Common myeloid progenitor, CD34-positive (primary cell): ENCODE results near the gene SERPINA5.

Source experiments
- CTCF ChIA-PET: fragments of 350-600 bp; sonication (Branson Sonifier 250); formaldehyde crosslinking; loops from one replicate; lab custom pipeline; 2021; ENCODE audit warnings: antibody characterized with exemption; lab: Charles Lee
- POLR2A ChIA-PET: fragments of 350-600 bp; sonication (Branson Sonifier 250); formaldehyde crosslinking; loops from one replicate; lab custom pipeline; 2021; ENCODE audit warnings: antibody characterized with exemption; lab: Charles Lee
- DNase-seq, 3 donors: peaks; one replicate each; pipeline versions ENCODE4 v3.0.0 to v3.0.0-alpha.2; 2013
- H3K27ac ChIP-seq, 2 experiments: 1 replicate in 1 of 2; 2 replicates in 1 of 2; pipeline ENCODE4 v1.7.0; 2013; ENCODE audit warnings: inconsistent platforms in 2 of 2, low read length in 2 of 2, mild to moderate bottlenecking in 2 of 2, low read depth in 1 of 2, moderate library complexity in 1 of 2; ENCODE audit not compliant: severe bottlenecking in 2 of 2, insufficient read depth in 1 of 2, poor library complexity in 1 of 2
- H3K27me3 ChIP-seq, 5 experiments: replicated peaks in 2 of 5; 1 replicate in 3 of 5; 2 replicates in 2 of 5; pipeline versions ENCODE4 v1.6.1 to v1.7.0; 2013; ENCODE audit warnings: low read length in 4 of 5, mild to moderate bottlenecking in 2 of 5, moderate library complexity in 2 of 5, inconsistent platforms in 1 of 5; ENCODE audit not compliant: insufficient read depth in 5 of 5, control insufficient read depth in 4 of 5
- H3K36me3 ChIP-seq, 4 experiments: 1 replicate in 2 of 4; 2 replicates in 2 of 4; pipeline versions ENCODE4 v1.6.1 to v1.7.0; 2013; ENCODE audit warnings: low read length in 3 of 4, control low read depth in 1 of 4, mild to moderate bottlenecking in 1 of 4; ENCODE audit not compliant: control insufficient read depth in 4 of 4, insufficient read depth in 4 of 4
- H3K4me1 ChIP-seq, 4 experiments: 1 replicate in 3 of 4; 2 replicates in 1 of 4; pipeline versions ENCODE4 v1.6.1 to v1.7.1; 2013; ENCODE audit warnings: low read length in 3 of 4, mild to moderate bottlenecking in 3 of 4, control low read depth in 1 of 4, inconsistent platforms in 1 of 4, moderate library complexity in 1 of 4; ENCODE audit not compliant: control insufficient read depth in 4 of 4, insufficient read depth in 4 of 4; ENCODE audit errors: control extremely low read depth in 1 of 4
- H3K4me3 ChIP-seq, 7 experiments: 1 replicate in 4 of 7; 2 replicates in 3 of 7; pipeline versions ENCODE4 v1.5.1 to v1.7.0; 2013; ENCODE audit warnings: mild to moderate bottlenecking in 7 of 7, low read length in 6 of 7, moderate library complexity in 6 of 7, inconsistent platforms in 2 of 7, low read depth in 2 of 7, control low read depth in 1 of 7; ENCODE audit not compliant: insufficient read depth in 4 of 7, control insufficient read depth in 1 of 7; ENCODE audit errors: extremely low read depth in 1 of 7
- H3K9me3 ChIP-seq, 5 experiments: 1 replicate in 4 of 5; 2 replicates in 1 of 5; pipeline versions ENCODE4 v1.6.1 to v1.7.1; 2013; ENCODE audit warnings: low read length in 4 of 5, mild to moderate bottlenecking in 2 of 5, inconsistent platforms in 1 of 5, low read depth in 1 of 5, moderate library complexity in 1 of 5; ENCODE audit not compliant: control insufficient read depth in 4 of 5, insufficient read depth in 2 of 5; ENCODE audit errors: control extremely low read depth in 1 of 5
- WGBS: methylation state at CpG from one replicate; pipeline ENCODE4 v1.1.5; 2013; ENCODE audit not compliant: insufficient coverage; 5-methylcytosine and 5-hydroxymethylcytosine counted together

SERPINA5 gene

DNA sequence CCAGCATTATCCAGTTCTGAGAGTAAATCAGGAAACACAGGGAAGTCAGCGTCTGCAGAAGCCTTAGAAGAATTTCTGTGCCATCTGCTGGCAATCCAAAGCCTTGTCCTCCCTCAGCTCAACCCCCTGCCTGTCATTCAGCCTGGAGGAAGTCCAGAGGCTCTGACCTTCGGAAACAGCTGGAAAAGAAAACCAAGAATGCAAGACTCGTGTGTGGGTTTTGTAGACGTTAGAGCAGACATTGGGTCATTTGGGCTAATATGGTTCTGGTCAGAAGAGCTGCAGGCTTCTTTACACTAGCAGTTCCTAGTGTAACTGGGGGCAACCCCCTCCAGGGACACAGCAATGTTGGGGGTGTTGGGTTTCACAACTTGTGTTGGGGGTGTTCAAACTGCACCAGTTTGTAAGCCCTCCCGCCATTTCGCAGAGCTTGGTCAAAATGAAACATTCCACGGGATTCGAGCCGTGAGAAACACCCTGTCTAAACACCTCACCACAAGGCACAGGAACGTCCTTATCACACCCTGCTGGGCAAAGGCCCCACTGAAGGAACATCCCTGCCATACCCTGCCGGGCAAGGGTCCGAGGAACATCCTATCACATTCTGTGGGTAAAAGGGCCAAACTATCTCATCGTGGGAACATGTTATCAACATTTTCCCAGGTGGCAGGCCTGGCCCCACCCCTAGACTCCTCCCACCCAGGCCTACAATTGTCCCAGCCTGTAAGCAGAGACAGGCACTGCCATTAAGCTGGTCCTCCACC is 41.0 kb upstream of the SERPINA5 start:
- CTCF ChIA-PET, result interaction anchor here (1.0 kb wide), 1 partner anchor 11 kb away, joined by 3 read pairs; no protein-coding TSS in a partner anchor
- no peak overlapping the region for H3K4me3 ChIP-seq
- POLR2A ChIA-PET, result no interaction called here
- H3K36me3 ChIP-seq, result no peaks in the 10 kb centered on the region
- no peaks in the 10 kb centered on the region for H3K4me1 ChIP-seq
- no peaks in the 10 kb centered on the region for H3K9me3 ChIP-seq
- H3K27me3 ChIP-seq, result peaks cover 0 to 24% (median 0%) of the 10 kb centered on the region in 5 experiments
- WGBS, result 37% methylated on average over 10 of the region's 13 CpGs
- H3K27ac ChIP-seq, result no peak overlapping the region
- DNase-seq, result no peak

DNA sequence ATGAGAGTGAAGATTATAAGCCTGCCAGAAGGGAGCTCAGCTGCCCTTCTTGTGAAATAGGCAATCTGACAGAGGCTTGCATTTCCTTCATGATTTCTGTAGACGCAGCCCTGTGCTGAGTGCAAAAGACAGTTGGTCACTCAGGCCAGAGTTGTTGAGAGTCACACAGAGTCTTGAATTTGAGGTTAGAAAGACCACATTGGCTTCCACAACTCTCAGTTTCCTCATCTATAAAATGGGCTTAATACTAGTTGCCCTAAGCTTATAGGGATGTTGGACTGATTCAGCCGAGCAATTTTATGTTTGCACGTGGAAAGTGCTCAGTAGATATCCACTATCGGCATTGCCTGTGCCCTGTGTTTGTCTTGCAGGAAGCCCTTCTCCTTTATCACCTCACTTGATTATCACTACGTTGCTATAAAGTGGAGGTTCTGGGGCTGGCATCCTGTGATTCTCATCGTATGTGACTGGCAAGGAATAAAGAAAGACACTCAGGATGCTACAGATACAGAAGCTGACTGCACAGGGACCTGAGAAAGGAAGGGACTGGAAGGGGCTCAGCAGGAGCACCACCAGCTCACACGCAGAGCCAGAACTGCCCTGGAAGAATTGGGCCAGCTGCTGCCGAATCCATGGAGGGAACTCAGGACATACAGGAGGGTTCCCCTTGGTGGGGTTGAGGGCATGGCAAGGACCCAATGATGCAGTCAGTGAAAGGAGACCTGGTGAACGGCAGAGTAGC is 39.8 kb upstream of the SERPINA5 start:
- no peak for DNase-seq
- Histone ChIP-seq H3K4me3 (no peak overlapping the region), H3K4me1 (no peaks in the 10 kb centered on the region), H3K36me3 (no peaks in the 10 kb centered on the region), H3K27me3 (peaks cover 0 to 23% (median 0%) of the 10 kb centered on the region in 5 experiments), H3K9me3 (no peaks in the 10 kb centered on the region), H3K27ac (no peak overlapping the region)
- POLR2A ChIA-PET, result no interaction called here
- CTCF ChIA-PET, result interaction anchor here (1.0 to 1.4 kb wide), 2 partner anchors 9 to 16 kb away, joined by 3 to 5 read pairs; no protein-coding TSS in a partner anchor
- WGBS, result 90% methylated on average over 9 of the region's 9 CpGs

DNA sequence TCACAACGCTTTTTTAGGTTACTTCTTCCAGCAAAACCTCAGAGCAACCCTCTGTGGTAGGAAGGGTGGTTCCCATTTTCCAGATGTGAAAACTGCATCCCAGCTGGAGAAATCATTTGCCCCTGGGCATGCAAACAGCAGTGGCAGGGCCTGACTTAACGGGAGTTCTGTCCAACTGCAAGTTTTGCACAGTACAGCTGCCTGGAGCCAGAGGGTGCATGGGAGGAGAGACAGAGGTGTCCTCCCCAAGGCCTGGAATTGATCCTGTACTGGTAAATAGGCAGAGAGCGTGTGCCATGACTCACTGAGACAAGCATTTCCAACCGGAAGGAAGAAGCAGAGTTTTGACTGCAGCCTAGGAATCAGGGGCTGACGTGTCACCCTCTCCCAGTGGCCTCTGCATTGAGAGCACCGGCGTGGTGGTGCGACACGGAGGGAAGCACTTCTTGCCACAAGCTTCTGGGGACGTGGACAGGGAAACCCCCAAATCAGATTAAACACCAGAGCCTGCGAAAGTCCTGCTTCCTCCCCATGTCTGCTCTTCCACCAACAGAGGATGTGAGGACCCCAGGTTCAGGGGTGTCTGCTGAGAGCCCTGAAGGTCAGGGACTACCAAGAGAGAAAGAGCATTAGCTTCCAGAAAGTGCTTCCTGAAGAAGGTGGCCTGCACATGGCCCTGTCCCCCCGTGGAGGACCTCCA is 39.0 kb upstream of the SERPINA5 start:
- WGBS, result 80% methylated on average over 10 of the region's 12 CpGs
- no peak for DNase-seq
- Histone ChIP-seq H3K4me3 (no peak overlapping the region), H3K27ac (no peak overlapping the region), H3K27me3 (peaks cover 0 to 23% (median 0%) of the 10 kb centered on the region in 5 experiments), H3K36me3 (no peaks in the 10 kb centered on the region), H3K9me3 (no peaks in the 10 kb centered on the region), H3K4me1 (no peaks in the 10 kb centered on the region)
- CTCF ChIA-PET, result interaction anchor here (1.4 kb wide), 1 partner anchor 16 kb away, joined by 5 read pairs; no protein-coding TSS in a partner anchor
- POLR2A ChIA-PET, result no interaction called here

DNA sequence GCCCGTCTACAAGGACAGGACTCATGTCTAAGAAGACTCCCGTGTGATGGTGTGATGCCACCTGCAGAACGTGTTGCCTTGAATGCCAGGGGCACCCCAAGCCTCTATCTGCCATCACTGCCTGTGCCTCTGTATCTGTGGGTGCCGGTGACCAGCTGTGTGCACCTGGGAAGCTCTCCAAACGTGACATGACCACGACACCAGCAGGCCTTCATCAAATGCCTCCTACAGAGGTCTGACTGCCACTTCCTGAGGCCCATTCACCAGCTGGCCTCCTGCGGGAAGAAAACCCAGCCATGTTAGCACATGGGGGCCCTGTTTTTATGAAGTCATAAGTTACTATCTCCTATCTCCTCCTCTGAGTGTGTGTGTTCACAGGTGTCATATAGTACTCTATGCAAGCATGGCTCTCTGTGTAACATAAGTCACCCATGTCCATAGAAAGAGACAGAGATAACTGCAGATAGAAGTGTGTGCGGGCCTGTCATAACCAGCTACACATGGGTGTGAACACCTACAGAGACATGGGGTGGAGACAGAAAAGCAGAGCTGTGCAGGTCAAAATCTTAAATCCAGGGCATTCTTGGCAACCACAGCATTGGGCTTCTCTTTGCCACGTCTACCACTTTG is 38.3 kb upstream of the SERPINA5 start:
- 82% methylated on average over 7 of the region's 9 CpGs for WGBS
- Histone ChIP-seq H3K27ac (no peak overlapping the region), H3K27me3 (peaks cover 0 to 23% (median 0%) of the 10 kb centered on the region in 5 experiments), H3K4me1 (no peaks in the 10 kb centered on the region), H3K9me3 (no peaks in the 10 kb centered on the region), H3K36me3 (no peaks in the 10 kb centered on the region), H3K4me3 (no peak overlapping the region)
- ChIA-PET CTCF (no interaction called here), POLR2A (no interaction called here)
- no peak for DNase-seq

DNA sequence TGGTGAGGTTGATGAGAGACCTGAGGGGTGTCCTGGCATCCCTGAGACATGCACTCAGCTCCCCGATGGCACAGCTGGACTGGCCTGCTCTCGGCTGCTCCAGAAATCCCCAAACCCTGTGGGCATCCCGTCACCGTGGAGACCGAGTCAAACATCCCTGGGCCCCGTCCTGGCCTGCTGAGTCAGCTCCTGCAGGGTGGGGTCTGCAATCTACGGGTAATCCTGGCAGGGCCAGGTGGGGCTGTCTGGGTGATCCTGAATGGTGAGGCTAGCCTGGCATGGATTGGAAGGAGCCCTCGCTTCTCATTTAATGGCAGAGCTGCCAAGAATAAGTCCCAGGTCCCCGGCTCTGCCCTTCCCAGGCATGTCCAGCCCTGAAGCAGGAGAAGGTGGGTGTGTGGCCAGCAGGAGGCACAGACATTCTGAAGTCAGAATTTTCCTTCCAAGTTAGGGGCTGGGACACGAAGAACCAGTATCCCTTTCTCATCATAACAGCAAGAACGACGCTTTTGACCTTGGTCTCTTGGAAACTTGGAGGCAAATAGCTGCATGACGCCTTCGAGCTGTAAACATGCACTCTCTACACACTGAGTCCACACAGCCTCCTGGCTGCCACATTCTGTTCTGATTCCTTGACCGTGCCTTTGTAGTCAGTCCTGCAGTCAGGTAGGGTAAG is 37.6 kb upstream of the SERPINA5 start:
- DNase-seq, result no peak
- H3K4me3 ChIP-seq, result no peak overlapping the region
- CTCF ChIA-PET, result no interaction called here
- WGBS, result 89% methylated on average over 14 of the region's 15 CpGs
- no peaks in the 10 kb centered on the region for H3K9me3 ChIP-seq
- H3K27me3 ChIP-seq, result peaks cover 0 to 20% (median 0%) of the 10 kb centered on the region in 5 experiments
- POLR2A ChIA-PET, result no interaction called here
- H3K27ac ChIP-seq, result no peak overlapping the region
- H3K36me3 ChIP-seq, result no peaks in the 10 kb centered on the region
- H3K4me1 ChIP-seq, result no peaks in the 10 kb centered on the region

- no peak overlapping the region for H3K27ac ChIP-seq
- no peaks in the 10 kb centered on the region for H3K36me3 ChIP-seq
- no peaks in the 10 kb centered on the region for H3K4me1 ChIP-seq
- ChIA-PET CTCF (no interaction called here), POLR2A (no interaction called here)
- no peaks in the 10 kb centered on the region for H3K9me3 ChIP-seq
- no peak overlapping the region for H3K4me3 ChIP-seq
- 36% methylated on average over 4 of the region's 7 CpGs for WGBS
- DNase-seq, result no peak
- H3K27me3 ChIP-seq, result peaks cover 0 to 13% (median 0%) of the 10 kb centered on the region in 5 experiments
Measured at GRCh38 chr14:94544726-94545125, 36.5 kb upstream of the SERPINA5 start.
